Fibroblast of lung (primary cell): ENCODE data around the gene ZNF552. TPM values are rescaled to one million over a fixed set of nuclear protein-coding genes. Genes with fewer than 3 reads are reported as not detected.

Experiments
- DNase-seq, 2 donors: peaks; one replicate each; pipeline versions ENCODE4 v3.0.0 to v3.0.0-alpha.2; 2010; ENCODE audit warnings: low read depth in 2 of 2
- H2AFZ ChIP-seq: 2 replicates; pipeline ENCODE4 v1.5.1; 2012; ENCODE audit warnings: low read length, control low read depth, inconsistent platforms
- H3K27ac ChIP-seq: 2 replicates; pipeline ENCODE4 v1.5.1; 2011; ENCODE audit warnings: low read length, control low read depth; ENCODE audit not compliant: insufficient read depth
- H3K27me3 ChIP-seq: 2 replicates; pipeline ENCODE4 v1.5.1; 2011; ENCODE audit warnings: mild to moderate bottlenecking, low read length; ENCODE audit not compliant: control insufficient read depth, insufficient read depth
- H3K36me3 ChIP-seq: 2 replicates; pipeline ENCODE4 v1.5.1; 2011; ENCODE audit warnings: low read length; ENCODE audit not compliant: control insufficient read depth, insufficient read depth
- H3K4me1 ChIP-seq: 2 replicates; pipeline ENCODE4 v1.5.1; 2011; ENCODE audit warnings: low read length; ENCODE audit not compliant: control insufficient read depth, insufficient read depth; ENCODE audit errors: extremely low read depth
- H3K4me2 ChIP-seq: 2 replicates; pipeline ENCODE4 v1.5.1; 2011; ENCODE audit warnings: low read length, control low read depth; ENCODE audit not compliant: insufficient read depth; ENCODE audit errors: extremely low read depth
- H3K4me3 ChIP-seq, 4 experiments: fragments of 200-600 bp in 1 of 4; sonication (generic) in 1 of 4; replicated peaks in 1 of 4; 2 replicates each; pipeline ENCODE4 v1.5.1; 2011 to 2016; ENCODE audit warnings: low read length in 4 of 4, low read depth in 3 of 4, mild to moderate bottlenecking in 3 of 4, control low read depth in 2 of 4, inconsistent platforms in 1 of 4, mixed read lengths in 1 of 4; ENCODE audit not compliant: insufficient read depth in 1 of 4; ENCODE audit errors: control extremely low read depth in 1 of 4
- H3K79me2 ChIP-seq: 2 replicates; pipeline ENCODE4 v1.5.1; 2012; ENCODE audit warnings: mild to moderate bottlenecking, low read length, inconsistent platforms; ENCODE audit not compliant: control insufficient read depth, insufficient read depth
- H3K9ac ChIP-seq: 2 replicates; pipeline ENCODE4 v1.5.1; 2011; ENCODE audit warnings: mild to moderate bottlenecking, low read length, control low read depth; ENCODE audit not compliant: insufficient read depth
- H3K9me3 ChIP-seq: 2 replicates; pipeline ENCODE4 v1.5.1; 2012; ENCODE audit warnings: low read depth, low read length; ENCODE audit not compliant: control insufficient read depth, insufficient read depth
- H4K20me1 ChIP-seq: 2 replicates; pipeline ENCODE4 v1.5.1; 2011; ENCODE audit warnings: low read length; ENCODE audit not compliant: control insufficient read depth, insufficient read depth; ENCODE audit errors: extremely low read depth
- EZH2 ChIP-seq: IDR thresholded peaks from 2 replicates; pipeline ENCODE4 v1.5.1; 2012; ENCODE audit warnings: low read length, control low read depth, mild to moderate bottlenecking; ENCODE audit errors: missing control alignments
- polyA plus RNA-seq, 2 donors: library from polyadenylated mRNA; depleted of rRNA in 1 of 2; stranded (reverse) in 1 of 2; unstranded in 1 of 2; fragments of >200 nt; gene quantifications; 2 replicates each; pipeline ENCODE4 v1.2.1, GENCODE V29; 2011 to 2012; ENCODE audit warnings: missing spikeins in 1 of 2
- total RNA-seq: library from RNA; depleted of rRNA; stranded (reverse); fragments of >200 nt; gene quantifications from 2 replicates; pipeline ENCODE4 v1.2.1, GENCODE V29; 2014
- TF ChIP-seq, protein P1 (sequence below), 2 donors: IDR thresholded peaks in 1 of 2; conservative IDR thresholded peaks in 1 of 2; 1 replicate in 1 of 2; 2 replicates in 1 of 2; pipeline ENCODE4 v1.5.1; 2011 to 2012; ENCODE audit warnings: low read length in 2 of 2, control low read depth in 1 of 2, inconsistent platforms in 1 of 2, low read depth in 1 of 2, mild to moderate bottlenecking in 1 of 2

ZNF552 gene
- total and polyA plus RNA-seq, 2 donors (not counting 1 experiment from before 2014, with no cell fraction given) = 1.9 to 3.8 TPM

- Histone ChIP-seq H4K20me1 (no peaks in the 10 kb centered on the region), H3K36me3 (peaks cover 16% of the 10 kb centered on the region), H3K79me2 (no peaks in the 10 kb centered on the region), H3K9me3 (peaks cover 5% of the 10 kb centered on the region), H3K4me2 (no peak overlapping the region), H3K9ac (no peak overlapping the region), H3K27me3 (no peaks in the 10 kb centered on the region), H3K27ac (no peak overlapping the region), H3K4me1 (no peaks in the 10 kb centered on the region), H3K4me3 (no peak overlapping the region), H2AFZ (no peak overlapping the region)
- DNase-seq = no peak
- TF ChIP-seq, protein P1, sequence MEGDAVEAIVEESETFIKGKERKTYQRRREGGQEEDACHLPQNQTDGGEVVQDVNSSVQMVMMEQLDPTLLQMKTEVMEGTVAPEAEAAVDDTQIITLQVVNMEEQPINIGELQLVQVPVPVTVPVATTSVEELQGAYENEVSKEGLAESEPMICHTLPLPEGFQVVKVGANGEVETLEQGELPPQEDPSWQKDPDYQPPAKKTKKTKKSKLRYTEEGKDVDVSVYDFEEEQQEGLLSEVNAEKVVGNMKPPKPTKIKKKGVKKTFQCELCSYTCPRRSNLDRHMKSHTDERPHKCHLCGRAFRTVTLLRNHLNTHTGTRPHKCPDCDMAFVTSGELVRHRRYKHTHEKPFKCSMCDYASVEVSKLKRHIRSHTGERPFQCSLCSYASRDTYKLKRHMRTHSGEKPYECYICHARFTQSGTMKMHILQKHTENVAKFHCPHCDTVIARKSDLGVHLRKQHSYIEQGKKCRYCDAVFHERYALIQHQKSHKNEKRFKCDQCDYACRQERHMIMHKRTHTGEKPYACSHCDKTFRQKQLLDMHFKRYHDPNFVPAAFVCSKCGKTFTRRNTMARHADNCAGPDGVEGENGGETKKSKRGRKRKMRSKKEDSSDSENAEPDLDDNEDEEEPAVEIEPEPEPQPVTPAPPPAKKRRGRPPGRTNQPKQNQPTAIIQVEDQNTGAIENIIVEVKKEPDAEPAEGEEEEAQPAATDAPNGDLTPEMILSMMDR (conservative IDR thresholded peaks at IDR 0.05 in 1 of 2, IDR thresholded peaks at IDR 0.05 in 1 of 2; ENCODE audit: low read depth in 1 of 2, low read length in 2 of 2) = no peak
- TF ChIP-seq EZH2 = no peak
These were observed 55.6 kb downstream of the ZNF552 start for GRCh38 chr19:57759096-57759495.

GRCh38 chr19:57757941-57758340 is 56.8 kb downstream of the ZNF552 start:
- Histone ChIP-seq H3K4me2 (no peak overlapping the region), H3K4me1 (no peaks in the 10 kb centered on the region), H3K9me3 (peaks cover 9% of the 10 kb centered on the region), H3K27ac (no peak overlapping the region), H3K4me3 (no peak overlapping the region), H4K20me1 (no peaks in the 10 kb centered on the region), H3K36me3 (peaks cover 23% of the 10 kb centered on the region), H2AFZ (no peak overlapping the region), H3K79me2 (no peaks in the 10 kb centered on the region), H3K9ac (no peak overlapping the region), H3K27me3 (no peaks in the 10 kb centered on the region)
- DNase-seq = no peak
- TF ChIP-seq, protein P1 (conservative IDR thresholded peaks at IDR 0.05 in 1 of 2, IDR thresholded peaks at IDR 0.05 in 1 of 2; ENCODE audit: low read depth in 1 of 2, low read length in 2 of 2) = no peak
- no peak for TF ChIP-seq EZH2

Other genes with a start within 250 kb of the ZNF552 start
- 6.9 and 9.2 TPM in 2 replicates for gene ZNF416, start 236.0 kb downstream of the ZNF552 start, total RNA-seq
- 3.9 and 4.5 TPM in 2 replicates for gene ZNF416, start 236.0 kb downstream of the ZNF552 start, polyA plus RNA-seq
- 7.1 and 7.2 TPM in 2 replicates for gene ZIK1, start 230.8 kb downstream of the ZNF552 start, total RNA-seq
- 3.9 and 5.3 TPM in 2 replicates for gene ZIK1, start 230.8 kb downstream of the ZNF552 start, polyA plus RNA-seq
- 2.5 and 2.8 TPM in 2 replicates for gene ZNF530, start 215.0 kb downstream of the ZNF552 start, total RNA-seq
- gene ZNF530, start 215.0 kb downstream of the ZNF552 start, polyA plus RNA-seq = 1.6 and 2.5 TPM in 2 replicates
- gene ZNF134, start 200.7 kb downstream of the ZNF552 start, total RNA-seq = 22.9 and 30.6 TPM in 2 replicates
- gene ZNF134, start 200.7 kb downstream of the ZNF552 start, polyA plus RNA-seq = 9.2 and 11.7 TPM in 2 replicates
- gene ZNF211, start 181.7 kb downstream of the ZNF552 start, total RNA-seq = 11.6 and 16.8 TPM in 2 replicates
- 5.3 and 9.1 TPM in 2 replicates for gene ZNF211, start 181.7 kb downstream of the ZNF552 start, polyA plus RNA-seq
- not detected in 2 replicates for gene ZSCAN4, start 146.0 kb downstream of the ZNF552 start, total RNA-seq
- not detected in 2 replicates for gene ZSCAN4, start 146.0 kb downstream of the ZNF552 start, polyA plus RNA-seq
- 4.8 and 4.9 TPM in 2 replicates for gene ZNF551, start 132.9 kb downstream of the ZNF552 start, total RNA-seq
- gene ZNF551, start 132.9 kb downstream of the ZNF552 start, polyA plus RNA-seq = 3.7 and 4.8 TPM in 2 replicates
- 3.3 and 6.3 TPM in 2 replicates for gene ZNF154, start 105.7 kb downstream of the ZNF552 start, total RNA-seq
- gene ZNF154, start 105.7 kb downstream of the ZNF552 start, polyA plus RNA-seq = 1.8 and 2.7 TPM in 2 replicates
- gene ZNF671, start 87.3 kb downstream of the ZNF552 start, total RNA-seq = 10.5 and 16.8 TPM in 2 replicates
- gene ZNF671, start 87.3 kb downstream of the ZNF552 start, polyA plus RNA-seq = 3.4 and 5.2 TPM in 2 replicates
- gene ZNF776, start 68.1 kb downstream of the ZNF552 start, total RNA-seq = 10.3 and 20.0 TPM in 2 replicates
- 5.7 and 7.8 TPM in 2 replicates for gene ZNF776, start 68.1 kb downstream of the ZNF552 start, polyA plus RNA-seq
- gene ZNF586, start 45.2 kb downstream of the ZNF552 start, total RNA-seq = 14.9 and 16.8 TPM in 2 replicates
- gene ZNF586, start 45.2 kb downstream of the ZNF552 start, polyA plus RNA-seq = 5.9 and 6.1 TPM in 2 replicates
- gene ZNF587B, start 15.4 kb upstream of the ZNF552 start, total RNA-seq = 12.1 and 12.4 TPM in 2 replicates
- gene ZNF587B, start 15.4 kb upstream of the ZNF552 start, polyA plus RNA-seq = 4.9 and 6.5 TPM in 2 replicates
- 12.1 and 23.6 TPM in 2 replicates for gene ZNF587, start 34.9 kb upstream of the ZNF552 start, total RNA-seq
- 7.4 and 8.8 TPM in 2 replicates for gene ZNF587, start 34.9 kb upstream of the ZNF552 start, polyA plus RNA-seq
- 3.9 and 6.1 TPM in 2 replicates for gene ZNF814, start 74.1 kb upstream of the ZNF552 start, total RNA-seq
- 5.5 and 7.8 TPM in 2 replicates for gene ZNF814, start 74.1 kb upstream of the ZNF552 start, polyA plus RNA-seq
- gene ZNF417, start 101.7 kb upstream of the ZNF552 start, total RNA-seq = 14.4 and 22.1 TPM in 2 replicates
- gene ZNF417, start 101.7 kb upstream of the ZNF552 start, polyA plus RNA-seq = 4.6 and 5.9 TPM in 2 replicates
- 8.2 and 8.4 TPM in 2 replicates for gene ZNF418, start 120.5 kb upstream of the ZNF552 start, total RNA-seq
- 2.2 and 3.3 TPM in 2 replicates for gene ZNF418, start 120.5 kb upstream of the ZNF552 start, polyA plus RNA-seq
- 5.1 and 6.3 TPM in 2 replicates for gene ZNF256, start 132.8 kb upstream of the ZNF552 start, total RNA-seq
- 3.0 and 3.7 TPM in 2 replicates for gene ZNF256, start 132.8 kb upstream of the ZNF552 start, polyA plus RNA-seq
- 0.26 and 0.83 TPM in 2 replicates for gene C19orf18, start 159.6 kb upstream of the ZNF552 start, total RNA-seq
- 0.09 and 0.17 TPM in 2 replicates for gene C19orf18, start 159.6 kb upstream of the ZNF552 start, polyA plus RNA-seq
- 14.9 and 17.5 TPM in 2 replicates for gene ZNF606, start 187.9 kb upstream of the ZNF552 start, total RNA-seq
- gene ZNF606, start 187.9 kb upstream of the ZNF552 start, polyA plus RNA-seq = 3.5 and 4.7 TPM in 2 replicates
- gene ZSCAN1, start 219.1 kb upstream of the ZNF552 start, total RNA-seq = under 0.01 TPM in 1 of 2 replicates, not detected in the other
- not detected in 2 replicates for gene ZSCAN1, start 219.1 kb upstream of the ZNF552 start, polyA plus RNA-seq
- 6.2 and 11.2 TPM in 2 replicates for gene ZNF135, start 244.4 kb upstream of the ZNF552 start, total RNA-seq
- 5.6 and 6.6 TPM in 2 replicates for gene ZNF135, start 244.4 kb upstream of the ZNF552 start, polyA plus RNA-seq